Endodermal cell (in vitro differentiated cells): ENCODE data around the gene ASS1. TPM values are rescaled to one million over a fixed set of nuclear protein-coding genes. Genes with fewer than 3 reads are reported as not detected.
A peak's percentile ranks its signal among the peaks of the same experiment; 100 is the strongest.

Experiments used
- DNase-seq: peaks from one replicate; pipeline ENCODE4 v3.0.0-alpha.2; 2017
- H3K27ac ChIP-seq: 2 replicates; pipeline ENCODE4 v1.5.1; 2013; ENCODE audit warnings: mild to moderate bottlenecking, low read depth, low read length, moderate library complexity
- H3K27me3 ChIP-seq: 2 replicates; pipeline ENCODE4 v1.6.1; 2013; ENCODE audit warnings: mild to moderate bottlenecking, low read length, moderate library complexity; ENCODE audit not compliant: insufficient read depth, control insufficient read depth, poor library complexity, severe bottlenecking
- H3K36me3 ChIP-seq: 2 replicates; pipeline ENCODE4 v1.7.0; 2013; ENCODE audit warnings: mild to moderate bottlenecking, low read length, moderate library complexity; ENCODE audit not compliant: control insufficient read depth, insufficient read depth
- H3K4me1 ChIP-seq: one replicate; pipeline ENCODE4 v1.7.0; 2013; ENCODE audit warnings: low read length; ENCODE audit not compliant: control insufficient read depth, insufficient read depth
- H3K4me3 ChIP-seq: 2 replicates; pipeline ENCODE4 v1.5.1; 2013; ENCODE audit warnings: mild to moderate bottlenecking, low read length, moderate library complexity
- H3K9ac ChIP-seq: 2 replicates; pipeline ENCODE4 v1.6.1; 2013; ENCODE audit warnings: mild to moderate bottlenecking, low read length, moderate library complexity; ENCODE audit not compliant: poor library complexity, severe bottlenecking; ENCODE audit errors: extremely low read depth
- H3K9me3 ChIP-seq: 2 replicates; pipeline ENCODE4 v1.6.1; 2013; ENCODE audit warnings: mild to moderate bottlenecking, low read length, moderate library complexity; ENCODE audit not compliant: control insufficient read depth
- H3K27ac Mint-ChIP-seq: 2 replicates; pipeline ENCODE4 v1.8.0; 2020; ENCODE audit warnings: mixed read lengths
- H3K27me3 Mint-ChIP-seq: 2 replicates; pipeline ENCODE4 v1.8.0; 2021; ENCODE audit warnings: mild to moderate bottlenecking, mixed read lengths; ENCODE audit not compliant: insufficient read depth
- H3K36me3 Mint-ChIP-seq: 2 replicates; pipeline ENCODE4 v1.8.0; 2020; ENCODE audit warnings: low read depth, mixed read lengths
- H3K4me1 Mint-ChIP-seq: 2 replicates; pipeline ENCODE4 v1.8.0; 2020; ENCODE audit warnings: mixed read lengths
- H3K4me3 Mint-ChIP-seq: 2 replicates; pipeline ENCODE4 v1.8.0; 2020; ENCODE audit warnings: mild to moderate bottlenecking, moderate library complexity, mixed read lengths
- H3K9me3 Mint-ChIP-seq: 2 replicates; pipeline ENCODE4 v1.8.0; 2020; ENCODE audit warnings: mild to moderate bottlenecking, mixed read lengths
- WGBS, 2 experiments: methylation state at CpG; one replicate each; pipeline versions ENCODE4 v1.1.5 to v1.1.7; 2013; ENCODE audit warnings: missing lambda C conversion rate in 2 of 2, mixed read lengths in 1 of 2; ENCODE audit not compliant: insufficient coverage in 1 of 2, insufficient read length in 1 of 2; 5-methylcytosine and 5-hydroxymethylcytosine counted together
- total RNA-seq, 2 donors: library from RNA; stranded (reverse); fragmentation: NEBNext Ultra II Directional in 1 of 2; extraction: Animal tissue kit (Norgen Biotek cat#: 25700) in 1 of 2; gene quantifications; 2 replicates in 1 of 2; 3 replicates in 1 of 2; pipeline ENCODE4 v1.2.1, GENCODE V29; 2021
- TF ChIP-seq, protein P1 (sequence below): fragments of 200-600 bp; sonication (generic); conservative IDR thresholded peaks from 2 replicates; pipeline ENCODE4 v1.5.0; 2021; ENCODE audit warnings: antibody characterized with exemption, mild to moderate bottlenecking

Gene ASS1
- total RNA-seq, 2 donors from 2014 or later, result 30.9 to 57.2 TPM

DNA sequence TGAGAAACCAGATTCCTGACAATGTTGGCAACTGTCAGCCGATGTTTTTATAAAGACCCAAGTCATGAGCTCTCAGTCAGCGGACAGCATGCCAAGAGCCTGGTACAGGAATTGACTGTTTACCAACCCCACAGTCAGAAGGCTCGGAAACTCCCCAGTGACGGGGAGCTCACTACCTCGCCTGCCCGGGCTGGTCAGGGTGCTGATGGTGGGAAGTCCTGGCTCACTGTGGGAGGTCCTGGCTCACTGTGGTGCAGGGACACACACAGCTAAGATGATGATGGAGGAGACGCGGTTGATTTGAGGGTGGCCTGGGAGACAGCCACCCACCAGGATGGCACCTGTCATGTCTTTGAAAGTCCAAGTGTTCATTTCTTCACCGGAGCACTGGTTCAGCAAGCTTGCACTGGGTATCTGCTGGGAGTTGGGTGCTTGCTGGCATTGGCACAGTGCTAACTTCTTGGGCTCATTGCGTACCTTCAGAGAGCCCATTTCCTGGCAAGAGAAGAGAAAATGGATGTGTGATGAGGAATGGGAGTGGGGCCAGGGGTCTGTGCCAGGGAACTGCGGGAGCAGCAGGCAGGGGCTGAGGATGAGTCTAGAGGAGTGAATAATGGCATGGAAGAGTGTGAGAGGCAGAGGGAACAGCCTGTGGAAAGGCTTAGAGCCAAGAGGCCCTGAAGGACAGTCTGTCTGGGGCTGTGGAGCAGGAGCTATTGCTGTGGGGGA lies 15.3 kb downstream of the ASS1 start:
- no peaks in the 10 kb centered on the region for H3K9me3 ChIP-seq
- 75 to 84% methylated on average over 5 to 11 of the region's 11 CpGs for WGBS, 2 experiments
- peaks cover 4% of the 10 kb centered on the region for H3K27me3 ChIP-seq
- no peaks in the 10 kb centered on the region for H3K4me1 ChIP-seq
- H3K27ac ChIP-seq, result no peak overlapping the region
- H3K9ac ChIP-seq, result no peak overlapping the region
- Mint-ChIP-seq H3K4me1 (no peaks in the 10 kb centered on the region), H3K27ac (no peak overlapping the region), H3K4me3 (no peak overlapping the region), H3K9me3 (no peaks in the 10 kb centered on the region), H3K27me3 (peaks cover 5% of the 10 kb centered on the region), H3K36me3 (no peaks in the 10 kb centered on the region)
- no peak overlapping the region for H3K4me3 ChIP-seq
- DNase-seq, result no peak
- no peaks in the 10 kb centered on the region for H3K36me3 ChIP-seq
- TF ChIP-seq, protein P1, sequence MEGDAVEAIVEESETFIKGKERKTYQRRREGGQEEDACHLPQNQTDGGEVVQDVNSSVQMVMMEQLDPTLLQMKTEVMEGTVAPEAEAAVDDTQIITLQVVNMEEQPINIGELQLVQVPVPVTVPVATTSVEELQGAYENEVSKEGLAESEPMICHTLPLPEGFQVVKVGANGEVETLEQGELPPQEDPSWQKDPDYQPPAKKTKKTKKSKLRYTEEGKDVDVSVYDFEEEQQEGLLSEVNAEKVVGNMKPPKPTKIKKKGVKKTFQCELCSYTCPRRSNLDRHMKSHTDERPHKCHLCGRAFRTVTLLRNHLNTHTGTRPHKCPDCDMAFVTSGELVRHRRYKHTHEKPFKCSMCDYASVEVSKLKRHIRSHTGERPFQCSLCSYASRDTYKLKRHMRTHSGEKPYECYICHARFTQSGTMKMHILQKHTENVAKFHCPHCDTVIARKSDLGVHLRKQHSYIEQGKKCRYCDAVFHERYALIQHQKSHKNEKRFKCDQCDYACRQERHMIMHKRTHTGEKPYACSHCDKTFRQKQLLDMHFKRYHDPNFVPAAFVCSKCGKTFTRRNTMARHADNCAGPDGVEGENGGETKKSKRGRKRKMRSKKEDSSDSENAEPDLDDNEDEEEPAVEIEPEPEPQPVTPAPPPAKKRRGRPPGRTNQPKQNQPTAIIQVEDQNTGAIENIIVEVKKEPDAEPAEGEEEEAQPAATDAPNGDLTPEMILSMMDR, result no peak

DNA sequence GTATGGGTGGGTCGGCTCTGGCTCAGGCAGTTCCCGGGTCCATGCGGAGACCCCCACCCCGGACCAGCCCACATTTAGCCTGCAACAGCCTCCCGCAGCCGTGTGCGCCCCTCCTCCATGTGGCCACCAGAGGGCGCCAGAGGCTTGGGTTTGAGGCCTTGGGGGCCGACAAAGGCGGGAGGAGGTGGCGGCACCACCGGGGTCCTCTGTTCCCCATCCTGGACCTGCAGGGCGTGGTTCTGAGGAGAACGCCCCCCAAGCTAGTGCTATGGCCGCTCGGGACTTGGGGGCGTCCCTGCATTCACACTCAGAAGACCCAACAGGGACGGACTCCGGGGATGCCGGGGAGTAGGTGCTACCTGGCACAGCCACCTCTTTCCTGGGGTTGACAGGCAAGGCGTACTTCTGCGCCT lies 16.5 kb downstream of the ASS1 start:
- Mint-ChIP-seq H3K9me3 (no peaks in the 10 kb centered on the region), H3K27me3 (peaks cover 3% of the 10 kb centered on the region), H3K36me3 (no peaks in the 10 kb centered on the region), H3K4me1 (no peaks in the 10 kb centered on the region), H3K27ac (no peak overlapping the region), H3K4me3 (no peak overlapping the region)
- Histone ChIP-seq H3K4me1 (no peaks in the 10 kb centered on the region), H3K27me3 (peaks cover 4% of the 10 kb centered on the region), H3K9ac (no peak overlapping the region), H3K27ac (no peak overlapping the region), H3K9me3 (no peaks in the 10 kb centered on the region), H3K36me3 (no peaks in the 10 kb centered on the region), H3K4me3 (no peak overlapping the region)
- DNase-seq, result peak; percentile 91
- TF ChIP-seq, protein P1, result peak; percentile 97
- 34% methylated on average over 22 of the region's 22 CpGs; no CpG with 5 or more reads in 1 of the 2 experiments for WGBS, 2 experiments

DNA sequence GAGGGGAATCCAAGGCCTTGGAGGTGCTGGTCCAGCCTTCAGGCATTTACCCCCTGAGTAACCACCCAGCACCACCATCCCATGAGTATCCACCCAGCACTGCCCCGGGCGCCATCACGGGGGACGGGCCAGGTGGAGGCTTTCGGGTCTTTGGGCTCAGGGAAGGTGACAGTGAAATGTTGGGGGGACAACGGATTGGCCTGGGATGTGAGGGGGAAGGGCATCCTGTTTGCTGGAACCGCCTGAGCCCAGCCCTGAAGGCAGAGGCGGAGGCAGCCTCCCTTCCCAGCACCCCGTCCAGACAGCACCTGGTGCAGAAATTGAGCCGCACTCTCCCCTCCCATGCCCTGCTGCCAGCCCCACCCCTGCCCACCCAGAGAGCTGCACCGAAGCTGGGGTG lies 17.0 kb downstream of the ASS1 start:
- no peak overlapping the region for H3K27ac ChIP-seq
- H3K4me3 ChIP-seq, result no peak overlapping the region
- H3K9ac ChIP-seq, result no peak overlapping the region
- H3K9me3 ChIP-seq, result no peaks in the 10 kb centered on the region
- Mint-ChIP-seq H3K27ac (no peak overlapping the region), H3K27me3 (peaks cover 3% of the 10 kb centered on the region), H3K4me1 (no peaks in the 10 kb centered on the region), H3K9me3 (no peaks in the 10 kb centered on the region), H3K36me3 (no peaks in the 10 kb centered on the region), H3K4me3 (no peak overlapping the region)
- H3K4me1 ChIP-seq, result no peaks in the 10 kb centered on the region
- no peak for DNase-seq
- 89% methylated on average over 11 of the region's 11 CpGs; no CpG with 5 or more reads in 1 of the 2 experiments for WGBS, 2 experiments
- H3K36me3 ChIP-seq, result no peaks in the 10 kb centered on the region
- TF ChIP-seq, protein P1, result no peak
- peaks cover 4% of the 10 kb centered on the region for H3K27me3 ChIP-seq
